K562 (cell line): ENCODE data around the gene GMEB1. TPM values are rescaled to one million over a fixed set of nuclear protein-coding genes. Genes with fewer than 3 reads are reported as not detected.

Experiments used
- ADNP ChIP-seq: fragments of 200-800 bp; sonication (Bioruptor generic); IDR thresholded peaks from 2 replicates; pipeline ENCODE4 v1.6.1; 2016; ENCODE audit warnings: missing genetic modification characterization, missing compliant biosample characterization
- DMBX1 ChIP-seq: fragments of 250-450 bp; sonication (Bioruptor Pico); IDR thresholded peaks from 2 replicates; pipeline ENCODE4 v1.8.0; 2022; ENCODE audit warnings: inconsistent platforms, mild to moderate bottlenecking, moderate library complexity, borderline replicate concordance
- HNRNPK ChIP-seq: fragments of 200-400 bp; formaldehyde crosslinking; IDR thresholded peaks from one replicate; pipeline ENCODE4 v1.6.1; 2018; ENCODE audit warnings: mild to moderate bottlenecking, low read depth, low read length; ENCODE audit not compliant: poor library complexity, severe bottlenecking
- IRF2 ChIP-seq: sonication (generic); formaldehyde crosslinking; IDR thresholded peaks from 2 replicates; pipeline ENCODE4 v1.8.1; 2022; ENCODE audit warnings: mild to moderate bottlenecking, missing genetic modification reagents
- KAT7 ChIP-seq: sonication (generic); formaldehyde crosslinking; IDR thresholded peaks from 2 replicates; pipeline ENCODE4 v1.8.0; 2022; ENCODE audit warnings: missing genetic modification reagents, mild to moderate bottlenecking, borderline replicate concordance
- MXI1 ChIP-seq: IDR thresholded peaks from 2 replicates; pipeline ENCODE4 v1.6.1; 2011; ENCODE audit warnings: low read depth, mild to moderate bottlenecking, improper control_type of control experiment, low read length
- NFIC ChIP-seq: fragments of 450-650 bp; IDR thresholded peaks from 2 replicates; pipeline ENCODE4 v1.6.1; 2017; ENCODE audit warnings: mild to moderate bottlenecking, inconsistent platforms
- OTX1 ChIP-seq: fragments of 450-650 bp; formaldehyde crosslinking; IDR thresholded peaks from 2 replicates; pipeline ENCODE4 v1.4.0; 2022; ENCODE audit warnings: mild to moderate bottlenecking
- POLR2A ChIP-seq: fragments of 450-650 bp; conservative IDR thresholded peaks from 2 replicates; pipeline ENCODE4 v1.6.1; 2016
- POLR2AphosphoS5 ChIP-seq: IDR thresholded peaks from 2 replicates; pipeline ENCODE4 v1.6.1; 2011; ENCODE audit warnings: mild to moderate bottlenecking, low read depth, low read length, moderate library complexity; ENCODE audit not compliant: control insufficient read depth, insufficient read depth
- PPARD ChIP-seq: fragments of 250-450 bp; sonication (Bioruptor Pico); IDR thresholded peaks from 2 replicates; pipeline ENCODE4 v1.8.0; 2022; ENCODE audit warnings: inconsistent platforms, mild to moderate bottlenecking, moderate library complexity
- SMARCA4 ChIP-seq: fragments of 450-650 bp; IDR thresholded peaks from 2 replicates; pipeline ENCODE4 v1.6.1; 2016
- TAL1 ChIP-seq: fragments of 450-650 bp; IDR thresholded peaks from 2 replicates; pipeline ENCODE4 v1.6.1; 2016; ENCODE audit warnings: mild to moderate bottlenecking
- XRCC5 ChIP-seq: fragments of 200-400 bp; formaldehyde crosslinking; IDR thresholded peaks from 2 replicates; pipeline ENCODE4 v1.6.1; 2017; ENCODE audit warnings: low read depth, mild to moderate bottlenecking, low read length
- ZBTB8A ChIP-seq: fragments of 450-650 bp; IDR thresholded peaks from 2 replicates; pipeline ENCODE4 v1.6.1; 2018; ENCODE audit warnings: mild to moderate bottlenecking, moderate library complexity; ENCODE audit not compliant: partially characterized antibody
- ZFX ChIP-seq: sonication (generic); formaldehyde crosslinking; IDR thresholded peaks from 2 replicates; pipeline ENCODE4 v1.8.0; 2022; ENCODE audit warnings: mild to moderate bottlenecking, missing genetic modification reagents, moderate library complexity
- ZNF134 ChIP-seq: fragments of 250-450 bp; sonication (Bioruptor Pico); conservative IDR thresholded peaks from 2 replicates; pipeline ENCODE4 v1.4.0; 2020
- ZNF324 ChIP-seq: fragments of 250-450 bp; sonication (Bioruptor Pico); IDR thresholded peaks from 2 replicates; pipeline ENCODE4 v1.4.0; 2020; ENCODE audit warnings: mild to moderate bottlenecking
- ZNF507 ChIP-seq: conservative IDR thresholded peaks from 2 replicates; pipeline ENCODE4 v1.6.1; 2017; ENCODE audit warnings: missing genetic modification characterization, missing compliant biosample characterization
- polyA plus RNA-seq, 8 experiments: library from polyadenylated mRNA; depleted of rRNA in 4 of 8; stranded (reverse) in 5 of 8; unstranded in 3 of 8; fragments of >200 nt; fragmentation: Nextera tagmentation in 2 of 8; fragmentation: Illumina TruSeq in 1 of 8; extraction: Ambion mirVana in 2 of 8; extraction: Trizol in 1 of 8; gene quantifications; 2 replicates each; pipeline versions ENCODE4 v1.2.1 to v1.2.3, GENCODE V29; 2011 to 2014; ENCODE audit warnings: inconsistent platforms in 1 of 8, missing spikeins in 1 of 8
- total RNA-seq, 7 experiments: library from RNA; depleted of rRNA in 6 of 7; stranded (reverse); fragments of >200 nt in 6 of 7; fragmentation: Illumina TruSeq in 2 of 7; extraction: Trizol in 2 of 7; gene quantifications; 2 replicates each; pipeline versions ENCODE4 v1.2.1 to v1.2.3, GENCODE V29; 2011 to 2021; ENCODE audit warnings: low replicate concordance in 1 of 7
- TF ChIP-seq, protein P1 (sequence below): IDR thresholded peaks from 3 replicates; pipeline ENCODE4 v1.6.1; 2011; ENCODE audit warnings: borderline replicate concordance, mild to moderate bottlenecking, moderate library complexity; ENCODE audit not compliant: insufficient read length; ENCODE audit errors: extremely low read depth
- TF ChIP-seq, protein P2 (sequence below): sonication (generic); formaldehyde crosslinking; IDR thresholded peaks from 2 replicates; pipeline ENCODE4 v1.8.1; 2023; ENCODE audit warnings: mild to moderate bottlenecking, missing genetic modification reagents
- TF ChIP-seq, protein P3 (sequence below): fragments of 250-450 bp; sonication (Bioruptor Pico); IDR thresholded peaks from 2 replicates; pipeline ENCODE4 v1.4.0; 2020; ENCODE audit warnings: mild to moderate bottlenecking, moderate library complexity

The GMEB1 gene
- total and polyA plus RNA-seq, 9 of the 15 experiments (the other 6 are each of a cell fraction or from before 2014, with no cell fraction given) = 6.6 to 17.5 (median 8.5) TPM

DNA sequence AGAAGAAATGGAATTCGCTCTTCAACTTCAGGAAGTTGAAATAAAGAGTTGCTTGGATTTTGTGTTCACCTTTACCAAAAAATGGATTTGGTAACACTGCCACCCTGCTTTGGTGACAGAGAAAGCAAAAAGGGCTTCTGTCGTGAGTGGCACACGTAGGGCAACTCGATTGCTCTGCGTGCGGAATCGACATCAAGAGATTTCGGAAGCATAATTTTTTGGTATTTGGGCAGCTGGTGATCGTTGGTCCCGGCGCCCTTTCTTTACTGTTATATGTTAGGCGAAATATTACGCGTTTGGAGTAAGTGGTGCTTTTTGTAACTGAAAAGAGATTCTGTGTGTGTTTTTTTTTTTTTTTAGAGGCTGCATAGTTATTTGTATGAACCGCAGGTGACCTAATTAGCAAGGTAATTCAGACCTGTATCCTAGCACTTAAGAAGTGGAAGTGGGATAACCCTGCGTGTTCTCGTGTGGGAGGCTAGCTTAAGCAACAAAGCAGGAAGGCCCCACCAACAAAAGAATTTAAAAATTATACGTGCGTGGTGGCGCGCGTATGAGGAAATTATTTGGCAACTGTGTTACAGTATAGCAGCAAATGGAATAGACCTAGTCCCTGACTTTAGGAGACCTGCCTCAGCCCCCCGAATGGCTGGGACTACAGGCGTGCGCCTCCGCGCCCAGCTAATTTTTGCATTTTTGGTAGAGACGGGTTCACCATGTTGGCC, 19.9 kb upstream of the GMEB1 start, which contains the start of gene RNU11 (continued):
- TF ChIP-seq ZBTB8A (no peak), ZNF507 (tag) (no peak), MXI1 (peak; percentile 98), IRF2 (CRISPR knock-in tag) (no peak; the same call in 1 of the 2 replicates), SMARCA4 (peak; percentile 72), OTX1 (CRISPR knock-in tag) (peak; percentile 100), TAL1 (peak; percentile 49), NFIC (peak; percentile 89), XRCC5 (peak; percentile 95), KAT7 (CRISPR knock-in tag) (peak; percentile 100; the same call in 1 of the 2 replicates), HNRNPK (peak; percentile 30), PPARD (CRISPR knock-in tag) (peak; percentile 70), POLR2AphosphoS5 (peak; percentile 100), ZFX (CRISPR knock-in tag) (peak; percentile 85), DMBX1 (CRISPR knock-in tag) (peak; percentile 79), POLR2A (peak; percentile 100), ZNF134 (CRISPR knock-in tag) (peak; percentile 65; the same call in 1 of the 2 replicates), ADNP (tag) (no peak), ZNF324 (CRISPR knock-in tag) (peak; percentile 76)
- TF ChIP-seq, protein P1, sequence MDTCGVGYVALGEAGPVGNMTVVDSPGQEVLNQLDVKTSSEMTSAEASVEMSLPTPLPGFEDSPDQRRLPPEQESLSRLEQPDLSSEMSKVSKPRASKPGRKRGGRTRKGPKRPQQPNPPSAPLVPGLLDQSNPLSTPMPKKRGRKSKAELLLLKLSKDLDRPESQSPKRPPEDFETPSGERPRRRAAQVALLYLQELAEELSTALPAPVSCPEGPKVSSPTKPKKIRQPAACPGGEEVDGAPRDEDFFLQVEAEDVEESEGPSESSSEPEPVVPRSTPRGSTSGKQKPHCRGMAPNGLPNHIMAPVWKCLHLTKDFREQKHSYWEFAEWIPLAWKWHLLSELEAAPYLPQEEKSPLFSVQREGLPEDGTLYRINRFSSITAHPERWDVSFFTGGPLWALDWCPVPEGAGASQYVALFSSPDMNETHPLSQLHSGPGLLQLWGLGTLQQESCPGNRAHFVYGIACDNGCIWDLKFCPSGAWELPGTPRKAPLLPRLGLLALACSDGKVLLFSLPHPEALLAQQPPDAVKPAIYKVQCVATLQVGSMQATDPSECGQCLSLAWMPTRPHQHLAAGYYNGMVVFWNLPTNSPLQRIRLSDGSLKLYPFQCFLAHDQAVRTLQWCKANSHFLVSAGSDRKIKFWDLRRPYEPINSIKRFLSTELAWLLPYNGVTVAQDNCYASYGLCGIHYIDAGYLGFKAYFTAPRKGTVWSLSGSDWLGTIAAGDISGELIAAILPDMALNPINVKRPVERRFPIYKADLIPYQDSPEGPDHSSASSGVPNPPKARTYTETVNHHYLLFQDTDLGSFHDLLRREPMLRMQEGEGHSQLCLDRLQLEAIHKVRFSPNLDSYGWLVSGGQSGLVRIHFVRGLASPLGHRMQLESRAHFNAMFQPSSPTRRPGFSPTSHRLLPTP = no peak
- TF ChIP-seq, protein P2, sequence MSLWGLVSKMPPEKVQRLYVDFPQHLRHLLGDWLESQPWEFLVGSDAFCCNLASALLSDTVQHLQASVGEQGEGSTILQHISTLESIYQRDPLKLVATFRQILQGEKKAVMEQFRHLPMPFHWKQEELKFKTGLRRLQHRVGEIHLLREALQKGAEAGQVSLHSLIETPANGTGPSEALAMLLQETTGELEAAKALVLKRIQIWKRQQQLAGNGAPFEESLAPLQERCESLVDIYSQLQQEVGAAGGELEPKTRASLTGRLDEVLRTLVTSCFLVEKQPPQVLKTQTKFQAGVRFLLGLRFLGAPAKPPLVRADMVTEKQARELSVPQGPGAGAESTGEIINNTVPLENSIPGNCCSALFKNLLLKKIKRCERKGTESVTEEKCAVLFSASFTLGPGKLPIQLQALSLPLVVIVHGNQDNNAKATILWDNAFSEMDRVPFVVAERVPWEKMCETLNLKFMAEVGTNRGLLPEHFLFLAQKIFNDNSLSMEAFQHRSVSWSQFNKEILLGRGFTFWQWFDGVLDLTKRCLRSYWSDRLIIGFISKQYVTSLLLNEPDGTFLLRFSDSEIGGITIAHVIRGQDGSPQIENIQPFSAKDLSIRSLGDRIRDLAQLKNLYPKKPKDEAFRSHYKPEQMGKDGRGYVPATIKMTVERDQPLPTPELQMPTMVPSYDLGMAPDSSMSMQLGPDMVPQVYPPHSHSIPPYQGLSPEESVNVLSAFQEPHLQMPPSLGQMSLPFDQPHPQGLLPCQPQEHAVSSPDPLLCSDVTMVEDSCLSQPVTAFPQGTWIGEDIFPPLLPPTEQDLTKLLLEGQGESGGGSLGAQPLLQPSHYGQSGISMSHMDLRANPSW (CRISPR knock-in tag) = peak; percentile 98
- TF ChIP-seq, protein P3, sequence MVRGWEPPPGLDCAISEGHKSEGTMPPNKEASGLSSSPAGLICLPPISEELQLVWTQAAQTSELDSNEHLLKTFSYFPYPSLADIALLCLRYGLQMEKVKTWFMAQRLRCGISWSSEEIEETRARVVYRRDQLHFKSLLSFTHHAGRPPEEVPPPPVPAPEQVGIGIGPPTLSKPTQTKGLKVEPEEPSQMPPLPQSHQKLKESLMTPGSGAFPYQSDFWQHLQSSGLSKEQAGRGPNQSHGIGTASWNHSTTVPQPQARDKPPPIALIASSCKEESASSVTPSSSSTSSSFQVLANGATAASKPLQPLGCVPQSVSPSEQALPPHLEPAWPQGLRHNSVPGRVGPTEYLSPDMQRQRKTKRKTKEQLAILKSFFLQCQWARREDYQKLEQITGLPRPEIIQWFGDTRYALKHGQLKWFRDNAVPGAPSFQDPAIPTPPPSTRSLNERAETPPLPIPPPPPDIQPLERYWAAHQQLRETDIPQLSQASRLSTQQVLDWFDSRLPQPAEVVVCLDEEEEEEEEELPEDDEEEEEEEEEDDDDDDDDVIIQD (CRISPR knock-in tag) = no peak
